Glutamatergic neuron (in vitro differentiated cells): ENCODE results near the gene DOCK2. TPM values are rescaled to one million over a fixed set of nuclear protein-coding genes. Genes with fewer than 3 reads are reported as not detected.

ENCODE experiments used
- DNase-seq: peaks from one replicate; pipeline ENCODE4 v3.0.0; 2022
- H3K27ac Mint-ChIP-seq: one replicate; pipeline ENCODE4 v1.8.0; 2020; ENCODE audit warnings: mild to moderate bottlenecking, mixed read lengths, inconsistent platforms; ENCODE audit not compliant: unreplicated experiment
- H3K27me3 Mint-ChIP-seq: one replicate; pipeline ENCODE4 v1.8.0; 2020; ENCODE audit warnings: mild to moderate bottlenecking, moderate library complexity, mixed read lengths, inconsistent platforms; ENCODE audit not compliant: unreplicated experiment
- H3K36me3 Mint-ChIP-seq: one replicate; pipeline ENCODE4 v1.8.0; 2020; ENCODE audit warnings: mild to moderate bottlenecking, mixed read lengths, inconsistent platforms; ENCODE audit not compliant: unreplicated experiment
- H3K4me1 Mint-ChIP-seq: one replicate; pipeline ENCODE4 v1.8.0; 2020; ENCODE audit warnings: mild to moderate bottlenecking, low read depth, mixed read lengths, inconsistent platforms; ENCODE audit not compliant: unreplicated experiment
- H3K4me3 Mint-ChIP-seq: one replicate; pipeline ENCODE4 v1.8.0; 2020; ENCODE audit warnings: mild to moderate bottlenecking, mixed read lengths, inconsistent platforms; ENCODE audit not compliant: unreplicated experiment
- H3K9me3 Mint-ChIP-seq: one replicate; pipeline ENCODE4 v1.8.0; 2020; ENCODE audit warnings: mild to moderate bottlenecking, moderate library complexity, mixed read lengths, inconsistent platforms; ENCODE audit not compliant: unreplicated experiment
- total RNA-seq: library from RNA; stranded (reverse); fragmentation: NEBNext Ultra II Directional; extraction: Animal tissue kit (Norgen Biotek cat#: 25700); gene quantifications from one replicate; pipeline ENCODE4 v1.2.1, GENCODE V29; 2021; ENCODE audit not compliant: unreplicated experiment
- TF ChIP-seq, protein P1 (sequence below): fragments of 200-600 bp; sonication (generic); IDR thresholded peaks from one replicate; pipeline ENCODE4 v1.5.0; 2021; ENCODE audit not compliant: partially characterized antibody, unreplicated experiment

DOCK2 gene
- total RNA-seq, 1 donor from 2014 or later = 0.66 TPM

GRCh38 chr5:169897481-169897880 is 260.4 kb downstream of the DOCK2 start:
- TF ChIP-seq, protein P1, sequence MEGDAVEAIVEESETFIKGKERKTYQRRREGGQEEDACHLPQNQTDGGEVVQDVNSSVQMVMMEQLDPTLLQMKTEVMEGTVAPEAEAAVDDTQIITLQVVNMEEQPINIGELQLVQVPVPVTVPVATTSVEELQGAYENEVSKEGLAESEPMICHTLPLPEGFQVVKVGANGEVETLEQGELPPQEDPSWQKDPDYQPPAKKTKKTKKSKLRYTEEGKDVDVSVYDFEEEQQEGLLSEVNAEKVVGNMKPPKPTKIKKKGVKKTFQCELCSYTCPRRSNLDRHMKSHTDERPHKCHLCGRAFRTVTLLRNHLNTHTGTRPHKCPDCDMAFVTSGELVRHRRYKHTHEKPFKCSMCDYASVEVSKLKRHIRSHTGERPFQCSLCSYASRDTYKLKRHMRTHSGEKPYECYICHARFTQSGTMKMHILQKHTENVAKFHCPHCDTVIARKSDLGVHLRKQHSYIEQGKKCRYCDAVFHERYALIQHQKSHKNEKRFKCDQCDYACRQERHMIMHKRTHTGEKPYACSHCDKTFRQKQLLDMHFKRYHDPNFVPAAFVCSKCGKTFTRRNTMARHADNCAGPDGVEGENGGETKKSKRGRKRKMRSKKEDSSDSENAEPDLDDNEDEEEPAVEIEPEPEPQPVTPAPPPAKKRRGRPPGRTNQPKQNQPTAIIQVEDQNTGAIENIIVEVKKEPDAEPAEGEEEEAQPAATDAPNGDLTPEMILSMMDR = no peak
- H3K27ac Mint-ChIP-seq = no peak overlapping the region
- H3K27me3 Mint-ChIP-seq = peaks cover 7% of the 10 kb centered on the region
- no peak overlapping the region for H3K4me3 Mint-ChIP-seq
- H3K9me3 Mint-ChIP-seq = peaks cover 3% of the 10 kb centered on the region
- H3K4me1 Mint-ChIP-seq = no peaks in the 10 kb centered on the region
- DNase-seq = no peak
- H3K36me3 Mint-ChIP-seq = no peaks in the 10 kb centered on the region

- no peaks in the 10 kb centered on the region for H3K4me1 Mint-ChIP-seq
- peaks cover 5% of the 10 kb centered on the region for H3K27me3 Mint-ChIP-seq
- no peak overlapping the region for H3K27ac Mint-ChIP-seq
- TF ChIP-seq, protein P1 = no peak
- H3K36me3 Mint-ChIP-seq = no peaks in the 10 kb centered on the region
- H3K4me3 Mint-ChIP-seq = no peak overlapping the region
- H3K9me3 Mint-ChIP-seq = peaks cover 4% of the 10 kb centered on the region
- no peak for DNase-seq
Observed at GRCh38 chr5:169901896-169902295, 264.8 kb downstream of the DOCK2 start.

DNA sequence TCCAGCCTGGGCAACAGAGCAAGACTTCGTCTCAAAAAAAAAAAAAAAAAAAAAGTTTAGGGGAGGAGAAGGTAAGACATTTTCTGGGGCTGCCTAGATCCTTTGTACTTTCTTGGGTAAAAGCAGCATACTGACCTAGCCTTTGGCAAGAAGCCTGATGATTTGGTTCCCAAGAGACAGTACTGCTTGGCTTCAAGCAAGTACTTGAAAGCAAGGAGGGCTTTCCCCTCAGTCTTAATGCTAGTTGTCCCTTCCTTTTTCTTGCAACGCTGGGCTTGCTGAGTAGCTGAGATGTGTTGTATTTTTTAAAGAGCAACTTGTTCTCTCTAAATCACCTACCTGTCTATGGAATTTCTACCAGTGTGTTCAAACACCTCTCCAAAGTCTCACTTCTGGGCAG is 267.0 kb downstream of the DOCK2 start:
- Mint-ChIP-seq H3K36me3 (no peaks in the 10 kb centered on the region), H3K4me3 (no peak overlapping the region), H3K4me1 (peaks cover 4% of the 10 kb centered on the region), H3K27ac (no peak overlapping the region), H3K27me3 (peaks cover 3% of the 10 kb centered on the region), H3K9me3 (peaks cover 5% of the 10 kb centered on the region)
- TF ChIP-seq, protein P1 = no peak
- DNase-seq = no peak

GRCh38 chr5:169904508-169904907 is 267.4 kb downstream of the DOCK2 start:
- Mint-ChIP-seq H3K36me3 (no peaks in the 10 kb centered on the region), H3K4me3 (no peak overlapping the region), H3K9me3 (peaks cover 5% of the 10 kb centered on the region), H3K4me1 (peaks cover 5% of the 10 kb centered on the region), H3K27ac (no peak overlapping the region), H3K27me3 (peaks cover 3% of the 10 kb centered on the region)
- DNase-seq = no peak
- TF ChIP-seq, protein P1 = no peak

- H3K9me3 Mint-ChIP-seq = peaks cover 5% of the 10 kb centered on the region
- no peak for DNase-seq
- peaks cover 10% of the 10 kb centered on the region for H3K4me1 Mint-ChIP-seq
- no peak overlapping the region for H3K27ac Mint-ChIP-seq
- H3K27me3 Mint-ChIP-seq = peaks cover 5% of the 10 kb centered on the region
- H3K36me3 Mint-ChIP-seq = no peaks in the 10 kb centered on the region
- H3K4me3 Mint-ChIP-seq = no peak overlapping the region
- TF ChIP-seq, protein P1 = no peak
Observed at GRCh38 chr5:169905017-169905416, 267.9 kb downstream of the DOCK2 start.
